ENCODE measurements around the gene ANAPC16. TPM values are rescaled to one million over a fixed set of nuclear protein-coding genes. Genes with fewer than 3 reads are reported as not detected.

The ANAPC16 gene
- total and polyA plus RNA-seq, 4 donors = 67.9 to 138 (median 91.4) TPM

DNA sequence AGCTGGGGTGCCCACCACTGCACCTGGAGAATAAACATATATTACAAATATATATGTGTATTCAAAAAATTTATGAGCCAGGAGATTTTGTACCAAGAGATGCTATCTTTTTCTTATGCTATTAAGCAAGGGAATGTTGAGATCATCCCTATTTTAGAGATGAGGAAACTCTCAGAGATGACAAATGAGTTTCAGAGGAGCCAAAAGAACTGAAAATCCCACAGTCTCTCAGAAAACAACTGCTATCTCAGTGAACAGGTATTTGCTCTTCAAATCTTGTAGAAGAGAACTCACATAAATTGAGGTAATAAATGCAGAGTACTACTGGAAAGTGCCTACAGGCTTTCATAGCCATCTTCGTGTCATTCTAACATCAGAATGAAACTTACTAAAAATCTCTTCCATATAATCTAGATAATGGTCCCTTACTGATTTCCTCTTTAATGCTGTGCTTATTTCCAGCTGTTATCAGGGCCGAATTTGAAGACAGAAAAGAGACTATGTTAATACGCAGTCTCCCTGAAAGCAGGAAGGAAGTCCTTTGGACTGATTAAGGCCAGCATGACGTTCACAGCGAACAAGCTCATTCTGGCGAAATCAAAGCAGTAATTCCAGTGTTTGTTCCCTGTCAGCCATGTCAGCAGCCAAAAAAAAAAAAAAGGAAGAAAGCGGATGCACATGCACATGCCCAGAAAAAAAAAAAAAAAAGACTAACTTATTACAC is 29.4 kb upstream of the ANAPC16 start:
- H3K9ac ChIP-seq (ENCODE audit: insufficient read depth in 1 of 2, low read length in 2 of 2) = peak overlapping the region in 1 of 2 donors; percentile 58
- peak overlapping the region; percentile 70 to 84 for H3K27ac ChIP-seq (ENCODE audit: low read depth in 1 of 2, low read length in 1 of 2)
- H3K4me1 ChIP-seq (ENCODE audit: control insufficient read depth in 5 of 5, insufficient read depth in 5 of 5, low read length in 5 of 5) = peaks cover 0 to 5% (median 0%) of the 10 kb centered on the region in 5 donors
- no peaks in the 10 kb centered on the region for H3K27me3 ChIP-seq (ENCODE audit: control insufficient read depth in 3 of 3, insufficient read depth in 3 of 3, low read length in 2 of 3)
- H3K36me3 ChIP-seq (ENCODE audit: control insufficient read depth in 4 of 4, insufficient read depth in 4 of 4, low read length in 4 of 4) = peaks cover 0 to 13% (median 5%) of the 10 kb centered on the region in 4 donors
- 24 to 32% methylated on average over 6 to 7 of the region's 7 CpGs for WGBS, 2 donors
- TF ChIP-seq, protein P1, sequence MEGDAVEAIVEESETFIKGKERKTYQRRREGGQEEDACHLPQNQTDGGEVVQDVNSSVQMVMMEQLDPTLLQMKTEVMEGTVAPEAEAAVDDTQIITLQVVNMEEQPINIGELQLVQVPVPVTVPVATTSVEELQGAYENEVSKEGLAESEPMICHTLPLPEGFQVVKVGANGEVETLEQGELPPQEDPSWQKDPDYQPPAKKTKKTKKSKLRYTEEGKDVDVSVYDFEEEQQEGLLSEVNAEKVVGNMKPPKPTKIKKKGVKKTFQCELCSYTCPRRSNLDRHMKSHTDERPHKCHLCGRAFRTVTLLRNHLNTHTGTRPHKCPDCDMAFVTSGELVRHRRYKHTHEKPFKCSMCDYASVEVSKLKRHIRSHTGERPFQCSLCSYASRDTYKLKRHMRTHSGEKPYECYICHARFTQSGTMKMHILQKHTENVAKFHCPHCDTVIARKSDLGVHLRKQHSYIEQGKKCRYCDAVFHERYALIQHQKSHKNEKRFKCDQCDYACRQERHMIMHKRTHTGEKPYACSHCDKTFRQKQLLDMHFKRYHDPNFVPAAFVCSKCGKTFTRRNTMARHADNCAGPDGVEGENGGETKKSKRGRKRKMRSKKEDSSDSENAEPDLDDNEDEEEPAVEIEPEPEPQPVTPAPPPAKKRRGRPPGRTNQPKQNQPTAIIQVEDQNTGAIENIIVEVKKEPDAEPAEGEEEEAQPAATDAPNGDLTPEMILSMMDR (IDR thresholded peaks at IDR 0.05; ENCODE audit: control extremely low read depth, extremely low read depth) = no peak
- peak; percentile 75 for ATAC-seq (ENCODE audit: insufficient read depth, low FRiP score)
- peak; percentile 19 to 71 (median 68) for DNase-seq
- H3K4me3 ChIP-seq = no peak overlapping the region
- H3K9me3 ChIP-seq (ENCODE audit: control insufficient read depth in 4 of 4, insufficient read depth in 3 of 4, low read length in 3 of 4) = peaks cover 0 to 3% (median 0%) of the 10 kb centered on the region in 4 donors

DNA sequence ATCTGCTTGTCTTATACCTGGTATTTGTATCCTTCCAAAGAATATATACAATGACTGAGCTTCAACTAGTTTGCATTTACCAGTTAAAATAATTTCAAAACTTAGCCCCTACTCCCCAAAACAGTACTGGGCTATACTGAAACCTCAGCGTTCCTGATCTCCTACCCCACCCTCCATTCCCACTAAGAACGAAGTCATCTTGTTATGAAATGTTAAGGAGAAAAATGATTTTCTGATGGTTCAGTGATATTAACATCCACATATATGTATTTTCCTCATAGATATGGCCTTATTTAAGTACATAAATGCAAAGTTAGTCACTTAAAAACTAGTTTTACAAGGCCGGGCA is 28.9 kb upstream of the ANAPC16 start:
- H3K9me3 ChIP-seq (ENCODE audit: control insufficient read depth in 4 of 4, insufficient read depth in 3 of 4, low read length in 3 of 4) = peaks cover 0 to 3% (median 0%) of the 10 kb centered on the region in 4 donors
- no peak overlapping the region for H3K4me3 ChIP-seq
- H3K9ac ChIP-seq (ENCODE audit: insufficient read depth in 1 of 2, low read length in 2 of 2) = peak overlapping the region in 1 of 2 donors; percentile 58
- TF ChIP-seq, protein P1 (IDR thresholded peaks at IDR 0.05; ENCODE audit: control extremely low read depth, extremely low read depth) = no peak
- peak overlapping the region; percentile 46 to 77 for H3K27ac ChIP-seq (ENCODE audit: low read depth in 1 of 2, low read length in 1 of 2)
- ATAC-seq (ENCODE audit: insufficient read depth, low FRiP score) = no peak
- H3K36me3 ChIP-seq (ENCODE audit: control insufficient read depth in 4 of 4, insufficient read depth in 4 of 4, low read length in 4 of 4) = peaks cover 0 to 13% (median 5%) of the 10 kb centered on the region in 4 donors
- 70 to 75% methylated on average over 3 of the region's 3 CpGs for WGBS, 2 donors
- peaks cover 0 to 5% (median 0%) of the 10 kb centered on the region in 5 donors for H3K4me1 ChIP-seq (ENCODE audit: control insufficient read depth in 5 of 5, insufficient read depth in 5 of 5, low read length in 5 of 5)
- H3K27me3 ChIP-seq (ENCODE audit: control insufficient read depth in 3 of 3, insufficient read depth in 3 of 3, low read length in 2 of 3) = no peaks in the 10 kb centered on the region
- no peak for DNase-seq

DNA sequence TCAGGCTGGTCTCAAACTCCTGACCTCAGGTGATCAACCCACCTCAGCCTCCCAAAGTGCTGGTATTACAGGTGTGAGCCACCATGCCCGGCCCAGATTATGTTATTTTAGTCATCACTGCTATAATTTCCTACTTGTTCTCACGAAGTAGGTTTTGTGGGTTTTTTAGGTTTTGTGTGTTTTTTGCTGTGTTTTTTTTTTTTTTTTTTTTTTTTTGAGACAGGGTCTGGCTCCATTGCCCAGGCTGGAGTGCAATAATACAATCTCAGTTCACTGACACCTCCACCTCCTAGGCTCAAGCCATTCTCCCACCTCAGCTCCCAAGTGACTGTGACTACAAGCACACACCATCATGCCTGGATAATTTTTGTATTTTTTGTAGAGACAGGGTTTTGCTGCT is 20.9 kb upstream of the ANAPC16 start:
- Histone ChIP-seq H3K27me3 (ENCODE audit: control insufficient read depth in 3 of 3, insufficient read depth in 3 of 3, low read length in 2 of 3) (no peaks in the 10 kb centered on the region), H3K4me3 (no peak overlapping the region), H3K27ac (ENCODE audit: low read depth in 1 of 2, low read length in 1 of 2) (no peak overlapping the region), H3K9ac (ENCODE audit: insufficient read depth in 1 of 2, low read length in 2 of 2) (no peak overlapping the region), H3K36me3 (ENCODE audit: control insufficient read depth in 4 of 4, insufficient read depth in 4 of 4, low read length in 4 of 4) (peaks cover 4 to 8% (median 5%) of the 10 kb centered on the region in 4 donors), H3K4me1 (ENCODE audit: control insufficient read depth in 5 of 5, insufficient read depth in 5 of 5, low read length in 5 of 5) (no peaks in the 10 kb centered on the region), H3K9me3 (ENCODE audit: control insufficient read depth in 4 of 4, insufficient read depth in 3 of 4, low read length in 3 of 4) (no peaks in the 10 kb centered on the region)
- ATAC-seq (ENCODE audit: insufficient read depth, low FRiP score) (no peak), DNase-seq (no peak)
- TF ChIP-seq, protein P1 (IDR thresholded peaks at IDR 0.05; ENCODE audit: control extremely low read depth, extremely low read depth) = no peak
- 95 to 97% methylated on average over 2 of the region's 2 CpGs for WGBS, 2 donors
